ENCODE results near the gene ABR. TPM values are rescaled to one million over a fixed set of nuclear protein-coding genes. Genes with fewer than 3 reads are reported as not detected.
A peak's percentile ranks its signal among the peaks of the same experiment; 100 is the strongest.

Gene ABR
- total and polyA plus RNA-seq, 10 donors, result 18.5 to 183 (median 121) TPM

DNA sequence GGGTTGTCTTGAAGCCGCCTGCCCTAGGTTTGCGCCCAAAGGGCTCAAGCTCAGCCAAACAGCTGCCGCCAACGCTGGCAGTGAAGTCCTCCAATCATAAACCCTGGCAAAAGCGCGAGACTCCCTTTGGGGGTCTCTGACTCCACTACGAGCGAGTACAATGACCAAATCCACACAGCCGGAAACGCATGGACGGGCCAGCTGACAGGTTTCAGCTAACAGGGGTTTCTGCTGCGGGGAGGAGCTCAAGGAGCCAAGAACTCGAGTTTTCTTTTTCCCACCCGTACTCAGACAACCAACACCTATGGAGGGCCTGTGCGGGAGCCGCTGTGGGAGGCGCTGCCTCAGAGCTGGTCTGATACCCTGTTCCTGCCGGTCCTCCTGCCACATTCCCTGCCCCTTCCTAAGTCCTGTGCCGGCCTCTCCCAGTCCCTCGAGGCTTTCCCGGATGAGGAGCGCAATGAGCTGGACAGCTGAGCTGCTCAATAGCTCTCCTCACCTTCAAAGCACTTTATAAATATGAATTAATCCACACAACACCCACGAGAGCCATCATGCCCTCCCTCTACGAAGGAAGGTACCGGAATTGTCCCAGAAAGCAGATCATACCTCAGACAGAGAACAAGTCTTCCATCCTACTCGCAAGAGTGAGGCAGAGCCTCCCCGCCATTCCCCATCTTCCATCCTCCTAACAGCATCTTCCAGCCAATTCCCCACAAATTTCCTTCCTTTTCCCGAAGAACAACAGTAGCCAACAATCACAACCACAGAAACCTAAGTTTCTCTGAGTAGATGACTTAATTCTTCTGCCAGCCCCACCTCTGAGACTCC is 6.1 kb downstream of the ABR start:
- no peak overlapping the region for H3K4me3 ChIP-seq
- no peak for DNase-seq
- WGBS, 5 donors, result 86 to 92% (median 87%) methylated on average over 27 to 28 of the region's 28 CpGs
- intact Hi-C loops (cut with DNase I; ENCODE audit: low total_unique reads), result no loop called here
- no peak for TF ChIP-seq POLR2AphosphoS5 (IDR thresholded peaks at IDR 0.05)
- TF ChIP-seq POLR2A (IDR thresholded peaks at IDR 0.05), result no peak
- TF ChIP-seq, protein P1, sequence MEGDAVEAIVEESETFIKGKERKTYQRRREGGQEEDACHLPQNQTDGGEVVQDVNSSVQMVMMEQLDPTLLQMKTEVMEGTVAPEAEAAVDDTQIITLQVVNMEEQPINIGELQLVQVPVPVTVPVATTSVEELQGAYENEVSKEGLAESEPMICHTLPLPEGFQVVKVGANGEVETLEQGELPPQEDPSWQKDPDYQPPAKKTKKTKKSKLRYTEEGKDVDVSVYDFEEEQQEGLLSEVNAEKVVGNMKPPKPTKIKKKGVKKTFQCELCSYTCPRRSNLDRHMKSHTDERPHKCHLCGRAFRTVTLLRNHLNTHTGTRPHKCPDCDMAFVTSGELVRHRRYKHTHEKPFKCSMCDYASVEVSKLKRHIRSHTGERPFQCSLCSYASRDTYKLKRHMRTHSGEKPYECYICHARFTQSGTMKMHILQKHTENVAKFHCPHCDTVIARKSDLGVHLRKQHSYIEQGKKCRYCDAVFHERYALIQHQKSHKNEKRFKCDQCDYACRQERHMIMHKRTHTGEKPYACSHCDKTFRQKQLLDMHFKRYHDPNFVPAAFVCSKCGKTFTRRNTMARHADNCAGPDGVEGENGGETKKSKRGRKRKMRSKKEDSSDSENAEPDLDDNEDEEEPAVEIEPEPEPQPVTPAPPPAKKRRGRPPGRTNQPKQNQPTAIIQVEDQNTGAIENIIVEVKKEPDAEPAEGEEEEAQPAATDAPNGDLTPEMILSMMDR (IDR thresholded peaks at IDR 0.05 in 8 of 11, conservative IDR thresholded peaks at IDR 0.05 in 3 of 11), result no peak
- peak overlapping the region in 3 of 8 donors; percentile 5 to 53 (median 6) for H3K27ac ChIP-seq
- peaks cover 0 to 4% (median 0%) of the 10 kb centered on the region in 7 donors for H3K27me3 ChIP-seq (replicated peaks in 1 of 7)
- H3K36me3 ChIP-seq, result peaks cover 0 to 18% (median 0%) of the 10 kb centered on the region in 6 donors
- peaks cover 10 to 88% (median 46%) of the 10 kb centered on the region in 6 donors for H3K4me1 ChIP-seq
- no peaks in the 10 kb centered on the region for H3K9me3 ChIP-seq

DNA sequence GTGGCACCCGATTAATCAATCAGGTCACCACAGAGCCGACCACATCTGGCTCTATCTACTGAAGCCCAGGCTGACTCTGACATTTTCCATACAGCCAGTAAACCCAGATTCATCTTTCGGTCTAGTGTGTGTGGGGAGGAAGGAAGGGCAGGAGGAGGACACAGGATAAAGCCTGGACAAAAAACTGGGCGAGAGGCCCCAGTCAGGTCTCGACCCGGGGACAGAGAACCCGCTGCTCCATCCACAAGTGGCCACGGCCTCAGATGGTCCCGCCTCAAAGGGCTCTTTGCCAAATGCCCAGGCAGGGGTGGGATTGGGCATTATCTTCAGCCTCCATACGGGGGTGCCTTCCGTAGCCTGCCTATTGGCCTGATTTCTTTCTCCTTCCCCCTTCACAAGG is 7.8 kb downstream of the ABR start:
- H3K9me3 ChIP-seq, result no peaks in the 10 kb centered on the region
- no peak overlapping the region for H3K4me3 ChIP-seq
- H3K27me3 ChIP-seq (replicated peaks in 1 of 7), result no peaks in the 10 kb centered on the region
- TF ChIP-seq POLR2A (IDR thresholded peaks at IDR 0.05) (no peak), POLR2AphosphoS5 (IDR thresholded peaks at IDR 0.05) (peak; percentile 11 to 59 (median 22))
- 67 to 85% (median 71%) methylated on average over 11 of the region's 11 CpGs for WGBS, 5 donors
- no peak for DNase-seq
- peak overlapping the region in 1 of 8 donors; percentile 31 for H3K27ac ChIP-seq
- intact Hi-C loops (cut with DNase I; ENCODE audit: low total_unique reads), result no loop called here
- peaks cover 0 to 27% (median 0%) of the 10 kb centered on the region in 6 donors for H3K36me3 ChIP-seq
- peaks cover 6 to 88% (median 36%) of the 10 kb centered on the region in 6 donors for H3K4me1 ChIP-seq

DNA sequence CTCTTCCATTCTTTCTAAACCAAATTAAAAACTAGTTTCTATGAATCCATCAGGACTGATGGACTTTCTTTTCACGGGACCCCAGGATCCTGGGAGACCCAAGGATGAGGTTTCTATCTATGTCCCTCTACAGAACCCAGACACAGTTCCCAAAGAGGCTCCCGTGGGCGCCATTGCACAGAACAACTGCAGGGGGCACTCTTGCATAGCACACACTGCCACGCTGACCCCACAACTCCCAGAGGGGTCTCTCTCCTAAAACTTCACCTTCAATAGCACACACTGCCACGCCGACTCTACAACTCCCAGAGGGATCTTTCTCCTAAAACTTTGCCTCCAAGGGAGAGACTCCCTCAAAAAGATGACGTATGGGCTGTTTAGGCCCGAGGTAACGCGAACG is 9.0 kb downstream of the ABR start:
- WGBS, 5 donors, result 83 to 92% (median 89%) methylated on average over 11 of the region's 11 CpGs

DNA sequence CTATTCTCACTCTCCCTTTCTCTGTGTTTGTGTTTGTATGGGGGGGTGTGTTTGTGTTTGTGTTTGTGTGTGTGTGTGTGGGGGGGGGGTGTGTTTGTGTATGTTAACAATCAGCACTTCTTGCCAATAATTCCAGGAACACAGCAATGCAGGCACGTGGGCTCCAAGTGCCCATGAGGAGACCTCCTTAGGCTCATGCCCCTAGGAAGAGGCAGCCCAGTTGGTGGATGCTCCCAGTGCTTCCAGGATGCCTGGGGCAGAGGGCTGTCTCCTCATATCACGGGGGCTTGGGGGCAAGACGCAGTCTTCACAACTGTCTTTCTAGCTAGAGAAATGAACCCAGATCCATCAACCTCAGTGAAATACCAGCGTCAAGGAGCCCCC is 9.9 kb downstream of the ABR start:
- Histone ChIP-seq H3K36me3 (peaks cover 0 to 20% (median 0%) of the 10 kb centered on the region in 6 donors), H3K9me3 (no peaks in the 10 kb centered on the region), H3K27me3 (replicated peaks in 1 of 7) (no peaks in the 10 kb centered on the region), H3K4me1 (peaks cover 4 to 91% (median 40%) of the 10 kb centered on the region in 6 donors), H3K4me3 (no peak overlapping the region), H3K27ac (no peak overlapping the region)
- DNase-seq, result no peak
- 74 to 91% (median 88%) methylated on average over 4 of the region's 4 CpGs for WGBS, 5 donors
- TF ChIP-seq POLR2A (IDR thresholded peaks at IDR 0.05) (no peak), POLR2AphosphoS5 (IDR thresholded peaks at IDR 0.05) (no peak)
- TF ChIP-seq, protein P1 (IDR thresholded peaks at IDR 0.05 in 8 of 11, conservative IDR thresholded peaks at IDR 0.05 in 3 of 11), result no peak
- intact Hi-C loops (cut with DNase I; ENCODE audit: low total_unique reads), result no loop called here

More for the DNA sequence above, 9.0 kb downstream of the ABR start:
- TF ChIP-seq, protein P1 (IDR thresholded peaks at IDR 0.05 in 8 of 11, conservative IDR thresholded peaks at IDR 0.05 in 3 of 11), result no peak
- no peak for TF ChIP-seq POLR2A (IDR thresholded peaks at IDR 0.05)
- intact Hi-C loops (cut with DNase I; ENCODE audit: low total_unique reads), result no loop called here
- no peak for DNase-seq
- H3K4me3 ChIP-seq, result no peak overlapping the region
- H3K4me1 ChIP-seq, result peaks cover 4 to 88% (median 32%) of the 10 kb centered on the region in 6 donors
- peaks cover 0 to 27% (median 0%) of the 10 kb centered on the region in 6 donors for H3K36me3 ChIP-seq
- no peaks in the 10 kb centered on the region for H3K27me3 ChIP-seq (replicated peaks in 1 of 7)
- no peaks in the 10 kb centered on the region for H3K9me3 ChIP-seq
- no peak overlapping the region for H3K27ac ChIP-seq

Measured in spleen (tissue), 11 donors.